ENCODE results near the gene CREB1. TPM values are rescaled to one million over a fixed set of nuclear protein-coding genes. Genes with fewer than 3 reads are reported as not detected.

CREB1 gene
- total and polyA plus RNA-seq, 9 of the 15 experiments (the other 6 are each of a cell fraction or from before 2014, with no cell fraction given), result 8.9 to 51.3 (median 19.5) TPM

GRCh38 chr2:207640661-207641060 is 110.9 kb downstream of the CREB1 start (continued):
- TF ChIP-seq, protein P1, sequence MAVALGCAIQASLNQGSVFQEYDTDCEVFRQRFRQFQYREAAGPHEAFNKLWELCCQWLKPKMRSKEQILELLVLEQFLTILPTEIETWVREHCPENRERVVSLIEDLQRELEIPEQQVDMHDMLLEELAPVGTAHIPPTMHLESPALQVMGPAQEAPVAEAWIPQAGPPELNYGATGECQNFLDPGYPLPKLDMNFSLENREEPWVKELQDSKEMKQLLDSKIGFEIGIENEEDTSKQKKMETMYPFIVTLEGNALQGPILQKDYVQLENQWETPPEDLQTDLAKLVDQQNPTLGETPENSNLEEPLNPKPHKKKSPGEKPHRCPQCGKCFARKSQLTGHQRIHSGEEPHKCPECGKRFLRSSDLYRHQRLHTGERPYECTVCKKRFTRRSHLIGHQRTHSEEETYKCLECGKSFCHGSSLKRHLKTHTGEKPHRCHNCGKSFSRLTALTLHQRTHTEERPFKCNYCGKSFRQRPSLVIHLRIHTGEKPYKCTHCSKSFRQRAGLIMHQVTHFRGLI (CRISPR knock-in tag; IDR thresholded peaks at IDR 0.05), result no peak
- TF ChIP-seq KLF6 (CRISPR knock-in tag; IDR thresholded peaks at IDR 0.05; ENCODE audit: borderline replicate concordance), result no peak
- TF ChIP-seq, protein P2, sequence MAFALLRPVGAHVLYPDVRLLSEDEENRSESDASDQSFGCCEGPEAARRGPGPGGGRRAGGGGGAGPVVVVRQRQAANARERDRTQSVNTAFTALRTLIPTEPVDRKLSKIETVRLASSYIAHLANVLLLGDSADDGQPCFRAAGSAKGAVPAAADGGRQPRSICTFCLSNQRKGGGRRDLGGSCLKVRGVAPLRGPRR (CRISPR knock-in tag; IDR thresholded peaks at IDR 0.05), result no peak
- TF ChIP-seq, protein P3, sequence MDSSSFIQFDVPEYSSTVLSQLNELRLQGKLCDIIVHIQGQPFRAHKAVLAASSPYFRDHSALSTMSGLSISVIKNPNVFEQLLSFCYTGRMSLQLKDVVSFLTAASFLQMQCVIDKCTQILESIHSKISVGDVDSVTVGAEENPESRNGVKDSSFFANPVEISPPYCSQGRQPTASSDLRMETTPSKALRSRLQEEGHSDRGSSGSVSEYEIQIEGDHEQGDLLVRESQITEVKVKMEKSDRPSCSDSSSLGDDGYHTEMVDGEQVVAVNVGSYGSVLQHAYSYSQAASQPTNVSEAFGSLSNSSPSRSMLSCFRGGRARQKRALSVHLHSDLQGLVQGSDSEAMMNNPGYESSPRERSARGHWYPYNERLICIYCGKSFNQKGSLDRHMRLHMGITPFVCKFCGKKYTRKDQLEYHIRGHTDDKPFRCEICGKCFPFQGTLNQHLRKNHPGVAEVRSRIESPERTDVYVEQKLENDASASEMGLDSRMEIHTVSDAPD (CRISPR knock-in tag; IDR thresholded peaks at IDR 0.05), result no peak

DNA sequence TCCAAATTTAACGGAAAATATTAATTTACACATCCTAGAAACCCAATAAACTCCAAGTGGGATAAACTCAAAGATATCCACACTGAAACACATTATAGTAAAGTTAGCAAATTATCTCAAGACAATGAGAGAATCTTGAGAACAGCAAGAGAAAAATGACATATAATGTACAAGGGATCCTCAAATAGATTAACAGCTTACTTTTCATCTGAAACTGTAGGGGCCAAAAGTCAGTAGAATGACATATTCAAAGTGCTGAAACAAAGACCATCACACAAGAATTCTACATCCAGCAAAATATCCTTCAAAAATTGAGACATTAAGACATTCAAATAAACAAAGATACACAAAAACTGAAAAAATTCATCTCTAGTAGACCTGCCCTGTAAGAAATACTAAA is 114.1 kb downstream of the CREB1 start:
- in situ Hi-C loops (cut with MboI), result no loop called here
- no TSS peak for BruUV-seq (replicated peaks)
- no peak for TF ChIP-seq PCBP2 (IDR thresholded peaks at IDR 0.05; ENCODE audit: low read depth, low read length, poor library complexity, severe bottlenecking)
- no peak for TF ChIP-seq ETS1 (conservative IDR thresholded peaks at IDR 0.05; ENCODE audit: control insufficient read depth, low read depth, low read length)
- no peak for TF ChIP-seq SIN3B (IDR thresholded peaks at IDR 0.05; ENCODE audit: low read depth)
- TF ChIP-seq RBM15 (IDR thresholded peaks at IDR 0.05; ENCODE audit: insufficient read depth, low read length), result no peak
- TF ChIP-seq, protein P2 (CRISPR knock-in tag; IDR thresholded peaks at IDR 0.05), result no peak
- TF ChIP-seq MED1 (CRISPR knock-in tag; IDR thresholded peaks at IDR 0.05; ENCODE audit: borderline replicate concordance), result no peak
- TF ChIP-seq FOXA3 (CRISPR knock-in tag; conservative IDR thresholded peaks at IDR 0.05 in 1 of 2, IDR thresholded peaks at IDR 0.05 in 1 of 2), result no peak
- TF ChIP-seq GABPB1 (CRISPR knock-in tag; IDR thresholded peaks at IDR 0.05), result no peak

More for the DNA sequence above, 114.1 kb downstream of the CREB1 start:
- 56% methylated on average over 1 of the region's 1 CpG for WGBS (ENCODE audit: insufficient coverage, low coverage, missing lambda C conversion rate)
- H3K9me3 ChIP-seq (replicated peaks; ENCODE audit: control insufficient read depth, insufficient read depth, low read depth, low read length), result no peaks in the 10 kb centered on the region
- H3K4me3 ChIP-seq, result no peak overlapping the region
- ChIA-PET POLR2A (interaction anchor here (0.5 kb wide), 1 partner anchor 171 kb away, joined by 3 read pairs; no protein-coding TSS in a partner anchor), CTCF (ENCODE audit: low intra/inter-chr PET ratio) (no interaction called here)
- H3K27me3 ChIP-seq (ENCODE audit: control insufficient read depth in 2 of 2, insufficient read depth in 2 of 2, low read length in 2 of 2), result no peaks in the 10 kb centered on the region
- peaks cover 0 to 3% of the 10 kb centered on the region in 2 experiments; a peak in 1 of 5 replicates for H3K4me1 ChIP-seq (replicated peaks in 1 of 2; ENCODE audit: control insufficient read depth in 2 of 2, insufficient read depth in 2 of 2, low read length in 2 of 2)
- H4K20me1 ChIP-seq (replicated peaks; ENCODE audit: control insufficient read depth, insufficient read depth, low read length), result no peaks in the 10 kb centered on the region
- ATAC-seq (no peak), DNase-seq (ENCODE audit: extremely low read depth in 1 of 4, low spot score in 3 of 4) (no peak), FAIRE-seq (no peak)
- intact Hi-C loops (cut with micrococcal nuclease), result no loop called here
- no peak overlapping the region for H3K4me2 ChIP-seq (ENCODE audit: insufficient read depth, low read length)
- no peak overlapping the region for H3K27ac ChIP-seq (ENCODE audit: extremely low read depth, low read depth, low read length)
- H2AFZ ChIP-seq (ENCODE audit: low read depth, low read length), result no peak overlapping the region
- H3K9me1 ChIP-seq (ENCODE audit: control insufficient read depth, insufficient read depth, low read length), result no peaks in the 10 kb centered on the region
- H3K79me2 ChIP-seq (ENCODE audit: control insufficient read depth, insufficient read depth, low read length), result no peaks in the 10 kb centered on the region
- no peaks in the 10 kb centered on the region for H3K36me3 ChIP-seq (ENCODE audit: control insufficient read depth, insufficient read depth, low read length)
- no peak overlapping the region for H3K9ac ChIP-seq (ENCODE audit: insufficient read depth in 1 of 2, low read depth in 2 of 2, low read length in 2 of 2)

All from K562 (cell line).